Measurements from ENCODE around the gene NTRK3. TPM values are rescaled to one million over a fixed set of nuclear protein-coding genes. Genes with fewer than 3 reads are reported as not detected.

Gene NTRK3
- polyA plus RNA-seq, 1 donor (not counting 4 experiments of a cell fraction or from before 2014, with no cell fraction given) = not detected

GRCh38 chr15:87976552-87976951 is 280.0 kb downstream of the NTRK3 start:
- no peaks in the 10 kb centered on the region for H3K79me2 ChIP-seq (ENCODE audit: control insufficient read depth, insufficient read depth, low read length)
- H4K20me1 ChIP-seq (ENCODE audit: control insufficient read depth, extremely low read depth, insufficient read depth, low read length) = no peaks in the 10 kb centered on the region
- no peak overlapping the region for H3K4me2 ChIP-seq (ENCODE audit: control insufficient read depth, extremely low read depth, insufficient read depth, low read depth, low read length)
- FAIRE-seq (no peak), DNase-seq (ENCODE audit: low read depth, low spot score) (no peak)
- H3K4me3 ChIP-seq (ENCODE audit: control insufficient read depth in 2 of 3, extremely low read depth in 1 of 3, insufficient read depth in 2 of 3, low read depth in 1 of 3, low read length in 3 of 3) = no peak overlapping the region
- H3K27ac ChIP-seq (ENCODE audit: control insufficient read depth, insufficient read depth, low read length) = no peak overlapping the region
- TF ChIP-seq, protein P1, sequence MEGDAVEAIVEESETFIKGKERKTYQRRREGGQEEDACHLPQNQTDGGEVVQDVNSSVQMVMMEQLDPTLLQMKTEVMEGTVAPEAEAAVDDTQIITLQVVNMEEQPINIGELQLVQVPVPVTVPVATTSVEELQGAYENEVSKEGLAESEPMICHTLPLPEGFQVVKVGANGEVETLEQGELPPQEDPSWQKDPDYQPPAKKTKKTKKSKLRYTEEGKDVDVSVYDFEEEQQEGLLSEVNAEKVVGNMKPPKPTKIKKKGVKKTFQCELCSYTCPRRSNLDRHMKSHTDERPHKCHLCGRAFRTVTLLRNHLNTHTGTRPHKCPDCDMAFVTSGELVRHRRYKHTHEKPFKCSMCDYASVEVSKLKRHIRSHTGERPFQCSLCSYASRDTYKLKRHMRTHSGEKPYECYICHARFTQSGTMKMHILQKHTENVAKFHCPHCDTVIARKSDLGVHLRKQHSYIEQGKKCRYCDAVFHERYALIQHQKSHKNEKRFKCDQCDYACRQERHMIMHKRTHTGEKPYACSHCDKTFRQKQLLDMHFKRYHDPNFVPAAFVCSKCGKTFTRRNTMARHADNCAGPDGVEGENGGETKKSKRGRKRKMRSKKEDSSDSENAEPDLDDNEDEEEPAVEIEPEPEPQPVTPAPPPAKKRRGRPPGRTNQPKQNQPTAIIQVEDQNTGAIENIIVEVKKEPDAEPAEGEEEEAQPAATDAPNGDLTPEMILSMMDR (optimal IDR thresholded peaks at IDR 0.05 in 1 of 3, IDR thresholded peaks at IDR 0.05 in 1 of 3, conservative IDR thresholded peaks at IDR 0.05 in 1 of 3; ENCODE audit: extremely low read depth in 1 of 3, insufficient read depth in 2 of 3, low read length in 3 of 3) = no peak
- TF ChIP-seq EZH2 (IDR thresholded peaks at IDR 0.05; ENCODE audit: low read length) = no peak
- dilution Hi-C loops (cut with MboI; ENCODE audit: extremely low pct_ligation_motif_present, low sequenced_read_pairs) = no loop called here
- H3K9me3 ChIP-seq (ENCODE audit: control insufficient read depth, low read depth, low read length) = no peaks in the 10 kb centered on the region
- no peak overlapping the region for H3K9ac ChIP-seq (ENCODE audit: control insufficient read depth, extremely low read depth, insufficient read depth, low read length)
- no peaks in the 10 kb centered on the region for H3K36me3 ChIP-seq (ENCODE audit: control insufficient read depth in 2 of 2, extremely low read depth in 1 of 2, insufficient read depth in 2 of 2, low read length in 2 of 2)
- H2AFZ ChIP-seq (ENCODE audit: control insufficient read depth, low read length) = no peak overlapping the region
- no peaks in the 10 kb centered on the region for H3K9me1 ChIP-seq (ENCODE audit: control insufficient read depth, extremely low read depth, insufficient read depth, low read length)
- no peaks in the 10 kb centered on the region for H3K27me3 ChIP-seq (ENCODE audit: control insufficient read depth, extremely low read depth, insufficient read depth, low read length)
- no peaks in the 10 kb centered on the region for H3K4me1 ChIP-seq (ENCODE audit: control insufficient read depth, extremely low read depth, insufficient read depth, low read length)

DNA sequence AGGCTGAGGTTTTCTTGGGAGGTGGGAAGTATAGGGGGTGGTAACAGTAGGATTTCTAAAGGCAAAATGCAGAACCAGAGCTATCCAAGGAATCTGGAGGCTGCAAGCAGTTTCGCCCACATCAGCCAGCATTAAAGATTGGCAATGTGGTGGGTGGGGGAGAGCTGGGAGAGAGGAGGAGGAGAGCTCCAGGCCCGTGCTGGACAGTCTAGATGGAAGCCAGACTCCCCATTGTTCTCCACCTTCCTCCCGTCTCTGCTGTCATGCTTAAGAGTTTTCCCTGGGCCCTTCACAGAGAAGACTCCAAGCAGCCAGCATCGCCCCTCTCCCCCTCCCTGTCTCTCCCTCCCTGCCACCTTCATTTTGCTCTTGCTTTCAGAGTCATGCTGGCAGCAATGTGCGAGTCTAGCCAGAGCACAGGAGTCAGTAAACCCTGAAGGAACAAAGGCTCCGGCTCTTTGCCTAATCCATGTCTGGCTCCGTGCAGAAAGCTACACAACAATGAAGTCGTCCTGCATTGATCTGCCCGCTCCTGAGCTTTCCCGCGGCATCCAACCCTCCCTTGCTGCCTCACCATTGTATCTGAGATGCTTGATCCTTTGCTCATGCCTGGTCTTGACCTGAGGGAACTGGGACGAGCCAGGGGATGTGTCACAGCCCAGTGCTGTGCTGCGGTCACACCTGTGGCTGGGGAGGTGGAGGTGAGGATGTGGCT is 282.9 kb downstream of the NTRK3 start:
- H3K79me2 ChIP-seq (ENCODE audit: control insufficient read depth, insufficient read depth, low read length) = no peaks in the 10 kb centered on the region
- no peak overlapping the region for H3K9ac ChIP-seq (ENCODE audit: control insufficient read depth, extremely low read depth, insufficient read depth, low read length)
- no peaks in the 10 kb centered on the region for H3K27me3 ChIP-seq (ENCODE audit: control insufficient read depth, extremely low read depth, insufficient read depth, low read length)
- H3K9me1 ChIP-seq (ENCODE audit: control insufficient read depth, extremely low read depth, insufficient read depth, low read length) = no peaks in the 10 kb centered on the region
- no peaks in the 10 kb centered on the region for H3K36me3 ChIP-seq (ENCODE audit: control insufficient read depth in 2 of 2, extremely low read depth in 1 of 2, insufficient read depth in 2 of 2, low read length in 2 of 2)
- H3K27ac ChIP-seq (ENCODE audit: control insufficient read depth, insufficient read depth, low read length) = no peak overlapping the region
- no peak for FAIRE-seq
- no peak for DNase-seq (ENCODE audit: low read depth, low spot score)
- no peak overlapping the region for H3K4me3 ChIP-seq (ENCODE audit: control insufficient read depth in 2 of 3, extremely low read depth in 1 of 3, insufficient read depth in 2 of 3, low read depth in 1 of 3, low read length in 3 of 3)
- TF ChIP-seq, protein P1 (optimal IDR thresholded peaks at IDR 0.05 in 1 of 3, IDR thresholded peaks at IDR 0.05 in 1 of 3, conservative IDR thresholded peaks at IDR 0.05 in 1 of 3; ENCODE audit: extremely low read depth in 1 of 3, insufficient read depth in 2 of 3, low read length in 3 of 3) = no peak
- no peak for TF ChIP-seq EZH2 (IDR thresholded peaks at IDR 0.05; ENCODE audit: low read length)
- H4K20me1 ChIP-seq (ENCODE audit: control insufficient read depth, extremely low read depth, insufficient read depth, low read length) = no peaks in the 10 kb centered on the region
- dilution Hi-C loops (cut with MboI; ENCODE audit: extremely low pct_ligation_motif_present, low sequenced_read_pairs) = no loop called here
- no peak overlapping the region for H2AFZ ChIP-seq (ENCODE audit: control insufficient read depth, low read length)
- H3K4me2 ChIP-seq (ENCODE audit: control insufficient read depth, extremely low read depth, insufficient read depth, low read depth, low read length) = no peak overlapping the region
- no peaks in the 10 kb centered on the region for H3K9me3 ChIP-seq (ENCODE audit: control insufficient read depth, low read depth, low read length)
- no peaks in the 10 kb centered on the region for H3K4me1 ChIP-seq (ENCODE audit: control insufficient read depth, extremely low read depth, insufficient read depth, low read length)
